ENCODE data around the gene GIN1.

GRCh38 chr5:103101079-103101750 is 18.7 kb downstream of the GIN1 start:
- TF ChIP-seq CTCF (conservative IDR thresholded peaks at IDR 0.05) (no peak), ZFX (IDR thresholded peaks at IDR 0.05) (no peak)

Measured in C4-2B (cell line).